HG03135 (cell line): ENCODE measurements around the gene PRR15.

ENCODE experiments used
- ATAC-seq: cut with Tn5 transposase; IDR thresholded peaks from one replicate; pipeline ENCODE4 v1.9.1; 2021; ENCODE audit warnings: mild to moderate bottlenecking, moderate library complexity; ENCODE audit not compliant: unreplicated experiment

The PRR15 gene

GRCh38 chr7:29567174-29567573, 3.5 kb downstream of the PRR15 start:
- no peak for ATAC-seq

- ATAC-seq, result no peak
Measured at GRCh38 chr7:29569648-29570047, 6.0 kb downstream of the PRR15 start.

GRCh38 chr7:29572558-29572957, 8.9 kb downstream of the PRR15 start:
- ATAC-seq, result no peak

GRCh38 chr7:29573567-29573966, 9.9 kb downstream of the PRR15 start:
- ATAC-seq, result no peak

- no peak for ATAC-seq
Measured at GRCh38 chr7:29574659-29575058, 11.0 kb downstream of the PRR15 start.

GRCh38 chr7:29587195-29587808, 23.7 kb downstream of the PRR15 start:
- no peak for ATAC-seq

- no peak for ATAC-seq
Measured at GRCh38 chr7:29588212-29588611, 24.6 kb downstream of the PRR15 start.

- peak; percentile 80 for ATAC-seq
Measured at GRCh38 chr7:29588900-29589696, 25.5 kb downstream of the PRR15 start.

GRCh38 chr7:29592866-29593265, 29.2 kb downstream of the PRR15 start:
- no peak for ATAC-seq

GRCh38 chr7:29593459-29593858, 29.8 kb downstream of the PRR15 start:
- no peak for ATAC-seq

GRCh38 chr7:29596593-29597178, 33.1 kb downstream of the PRR15 start:
- no peak for ATAC-seq

- no peak for ATAC-seq
Measured at GRCh38 chr7:29597266-29597665, 33.6 kb downstream of the PRR15 start.

- no peak for ATAC-seq
Measured at GRCh38 chr7:29598137-29598536, 34.5 kb downstream of the PRR15 start.

- no peak for ATAC-seq
Measured at GRCh38 chr7:29598613-29599012, 35.0 kb downstream of the PRR15 start.

GRCh38 chr7:29599026-29599425, 35.4 kb downstream of the PRR15 start:
- no peak for ATAC-seq

- ATAC-seq, result no peak
Measured at GRCh38 chr7:29600661-29601060, 37.0 kb downstream of the PRR15 start.

- no peak for ATAC-seq
Measured at GRCh38 chr7:29604052-29604451, 40.4 kb downstream of the PRR15 start.

- ATAC-seq, result no peak
Measured at GRCh38 chr7:29604702-29605101, 41.1 kb downstream of the PRR15 start.

- ATAC-seq, result no peak
Measured at GRCh38 chr7:29605671-29606070, 42.0 kb downstream of the PRR15 start.

- ATAC-seq, result no peak
Measured at GRCh38 chr7:29606287-29606721, 42.7 kb downstream of the PRR15 start.

GRCh38 chr7:29606830-29607229, 43.2 kb downstream of the PRR15 start:
- no peak for ATAC-seq

GRCh38 chr7:29607259-29607658, 43.6 kb downstream of the PRR15 start:
- ATAC-seq, result no peak
